IMR-90 (cell line): ENCODE data around the gene RNF217.

Experiments
- CEBPB ChIP-seq: IDR thresholded peaks from 2 replicates; pipeline ENCODE4 v1.6.1; 2012; ENCODE audit warnings: low read depth, low read length, improper control_type of control experiment
- FOS ChIP-seq: fragments of 150-350 bp; IDR thresholded peaks from 2 replicates; pipeline ENCODE4 v1.6.1; 2016; ENCODE audit warnings: low read depth, low read length
- POLR2A ChIP-seq: IDR thresholded peaks from 2 replicates; pipeline ENCODE4 v1.6.1; 2012; ENCODE audit warnings: mild to moderate bottlenecking, low read depth, low read length
- RAD21 ChIP-seq: IDR thresholded peaks from 2 replicates; pipeline ENCODE4 v1.6.1; 2012; ENCODE audit warnings: low read length, improper control_type of control experiment
- TF ChIP-seq, protein P1 (sequence below): conservative IDR thresholded peaks from 2 replicates; pipeline ENCODE4 v1.5.1; 2012; ENCODE audit warnings: mild to moderate bottlenecking, low read depth, low read length, improper control_type of control experiment

DNA sequence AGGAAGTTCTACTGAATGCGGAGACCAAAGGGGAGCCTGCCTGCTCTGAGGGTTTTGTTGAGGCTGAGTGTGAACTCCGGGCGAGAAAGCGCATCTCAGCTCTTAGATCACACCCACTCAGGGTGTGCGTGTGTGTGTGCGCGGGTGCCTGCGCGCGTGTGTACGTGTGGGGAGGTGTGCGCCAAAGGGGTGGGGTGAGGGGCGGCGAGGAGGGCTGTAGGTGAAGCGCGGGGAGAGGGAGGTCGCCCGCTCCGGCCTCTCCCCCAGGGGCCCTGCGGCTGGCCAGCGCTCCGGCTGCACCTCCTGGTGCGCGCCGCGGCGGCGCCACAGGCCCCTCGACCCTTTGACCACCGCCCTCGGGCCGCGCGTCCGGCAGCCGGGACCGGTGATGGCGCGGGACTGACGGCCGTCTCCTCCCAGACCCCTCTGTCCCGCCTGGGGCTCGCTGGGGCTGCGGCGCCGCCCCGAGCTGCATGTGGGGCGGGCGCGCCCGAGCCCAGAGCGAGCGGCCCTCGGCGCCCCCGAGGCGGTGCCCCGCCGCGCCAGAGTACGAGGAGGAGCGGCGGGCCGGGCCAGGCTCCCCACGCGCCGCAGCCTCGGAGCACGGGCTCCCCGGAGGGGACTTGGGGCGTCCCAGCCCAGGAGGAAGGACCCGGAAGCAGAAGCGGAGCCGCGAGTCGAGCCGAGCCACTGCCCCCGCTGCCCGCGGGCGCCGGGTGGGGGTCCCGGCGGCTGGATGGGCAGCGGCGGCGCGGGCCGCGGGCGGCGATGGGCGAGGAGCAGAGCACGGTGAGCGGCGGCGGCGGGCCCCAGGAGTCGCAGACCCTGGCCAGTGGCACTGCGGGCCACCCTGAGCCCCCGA lies at the start of gene RNF217:
- peak; percentile 54 for TF ChIP-seq POLR2A
- TF ChIP-seq, protein P1, sequence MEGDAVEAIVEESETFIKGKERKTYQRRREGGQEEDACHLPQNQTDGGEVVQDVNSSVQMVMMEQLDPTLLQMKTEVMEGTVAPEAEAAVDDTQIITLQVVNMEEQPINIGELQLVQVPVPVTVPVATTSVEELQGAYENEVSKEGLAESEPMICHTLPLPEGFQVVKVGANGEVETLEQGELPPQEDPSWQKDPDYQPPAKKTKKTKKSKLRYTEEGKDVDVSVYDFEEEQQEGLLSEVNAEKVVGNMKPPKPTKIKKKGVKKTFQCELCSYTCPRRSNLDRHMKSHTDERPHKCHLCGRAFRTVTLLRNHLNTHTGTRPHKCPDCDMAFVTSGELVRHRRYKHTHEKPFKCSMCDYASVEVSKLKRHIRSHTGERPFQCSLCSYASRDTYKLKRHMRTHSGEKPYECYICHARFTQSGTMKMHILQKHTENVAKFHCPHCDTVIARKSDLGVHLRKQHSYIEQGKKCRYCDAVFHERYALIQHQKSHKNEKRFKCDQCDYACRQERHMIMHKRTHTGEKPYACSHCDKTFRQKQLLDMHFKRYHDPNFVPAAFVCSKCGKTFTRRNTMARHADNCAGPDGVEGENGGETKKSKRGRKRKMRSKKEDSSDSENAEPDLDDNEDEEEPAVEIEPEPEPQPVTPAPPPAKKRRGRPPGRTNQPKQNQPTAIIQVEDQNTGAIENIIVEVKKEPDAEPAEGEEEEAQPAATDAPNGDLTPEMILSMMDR, result 0 out of 2 replicates have a peak, but pooled peaks have one; percentile 17
- TF ChIP-seq FOS, result no peak
- TF ChIP-seq RAD21, result no peak
- TF ChIP-seq CEBPB, result no peak
